PC-3 (cell line): Measurements from ENCODE around the gene ESCO1.

Source experiments
- CTCF ChIP-seq: fragments of 300-600 bp; sonication (generic); conservative IDR thresholded peaks from 2 replicates; pipeline ENCODE4 v1.5.1; 2017; ENCODE audit warnings: antibody characterized with exemption, low read depth, mild to moderate bottlenecking, low read length
- EZH2 ChIP-seq: fragments of 300-600 bp; sonication (generic); IDR thresholded peaks from one replicate; pipeline ENCODE4 v1.6.1; 2017; ENCODE audit warnings: antibody characterized with exemption, mild to moderate bottlenecking, low read length; ENCODE audit not compliant: unreplicated experiment
- EZH2phosphoT487 ChIP-seq: fragments of 300-600 bp; sonication (generic); IDR thresholded peaks from 2 replicates; pipeline ENCODE4 v1.6.1; 2018; ENCODE audit warnings: mild to moderate bottlenecking, antibody characterized with exemption, low read length, borderline replicate concordance

- TF ChIP-seq CTCF (no peak), EZH2phosphoT487 (no peak), EZH2 (no peak)
Measured at GRCh38 chr18:21496277-21496835, 104.1 kb downstream of the ESCO1 start.
